Upper lobe of left lung (tissue), 4 donors: ENCODE data around the gene PRDM16.

Experiments used
- CTCF ChIP-seq, 6 experiments: fragments of 450-650 bp in 4 of 6; fragments of 200-600 bp in 2 of 6; sonication (generic) in 2 of 6; IDR thresholded peaks; one replicate each; pipeline ENCODE4 v1.5.1; 2016 to 2019; ENCODE audit warnings: antibody characterized with exemption in 6 of 6
- POLR2A ChIP-seq, 4 donors: fragments of 450-650 bp; IDR thresholded peaks; one replicate each; pipeline ENCODE4 v1.5.1; 2016 to 2017; ENCODE audit warnings: antibody characterized with exemption in 4 of 4, mild to moderate bottlenecking in 2 of 4
- POLR2AphosphoS5 ChIP-seq, 2 donors: sonication (generic); formaldehyde crosslinking; IDR thresholded peaks; one replicate each; pipeline ENCODE4 v1.5.1; 2017; ENCODE audit warnings: antibody characterized with exemption in 2 of 2

DNA sequence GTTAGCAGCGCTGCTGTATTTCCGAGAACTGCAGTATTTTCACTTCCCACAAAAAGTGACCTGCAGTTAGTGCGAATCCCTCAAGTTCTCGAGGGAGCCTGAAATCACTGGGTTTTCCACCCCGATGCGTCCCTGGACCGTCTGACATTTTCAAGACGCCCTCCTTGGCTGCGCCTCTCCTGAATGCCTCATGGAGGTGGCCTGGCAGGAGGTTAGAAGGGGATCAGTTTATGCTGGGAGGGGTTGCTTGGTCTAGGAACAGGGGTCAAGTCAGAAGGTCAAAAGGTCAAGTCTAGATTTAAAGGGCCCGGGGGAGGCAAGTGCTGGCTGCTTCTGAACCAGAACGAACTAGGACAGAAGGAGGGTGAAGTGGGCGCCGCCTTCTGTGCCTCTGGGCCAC, 176.8 kb downstream of the PRDM16 start:
- TF ChIP-seq POLR2AphosphoS5 (IDR thresholded peaks at IDR 0.05) = no peak
- no peak for TF ChIP-seq POLR2A (IDR thresholded peaks at IDR 0.05)
- no peak for TF ChIP-seq CTCF (IDR thresholded peaks at IDR 0.05)
